Right cardiac atrium (tissue), 5 donors: ENCODE measurements around the gene SYMPK. TPM values are rescaled to one million over a fixed set of nuclear protein-coding genes. Genes with fewer than 3 reads are reported as not detected.

Source experiments
- ATAC-seq, 2 donors: fragments of 200-7000 bp; cut with Tn5 transposase; one replicate each; pipeline versions ENCODE4 v1.8.0 to v1.9.1; 2020; ENCODE audit warnings: moderate library complexity in 2 of 2, mild to moderate bottlenecking in 1 of 2
- DNase-seq, 3 donors: peaks; one replicate each; pipeline ENCODE4 v3.0.0-alpha.2; 2020
- H3K27ac ChIP-seq: one replicate; pipeline ENCODE4 v1.5.1; 2013; ENCODE audit warnings: mild to moderate bottlenecking, low read length, control low read depth, moderate library complexity
- H3K27me3 ChIP-seq: one replicate; pipeline ENCODE4 v1.6.1; 2013; ENCODE audit not compliant: control insufficient read depth, insufficient read depth
- H3K4me1 ChIP-seq: one replicate; pipeline ENCODE4 v1.6.1; 2013; ENCODE audit warnings: low read length; ENCODE audit not compliant: control insufficient read depth, insufficient read depth
- H3K4me3 ChIP-seq: one replicate; pipeline ENCODE4 v1.5.1; 2013; ENCODE audit warnings: low read length, control low read depth
- H3K9me3 ChIP-seq: one replicate; pipeline ENCODE4 v1.6.1; 2013; ENCODE audit warnings: low read length; ENCODE audit not compliant: control insufficient read depth
- WGBS: extraction: QIAGEN DNeasy Blood & Tissue Kit; methylation state at CpG from one replicate; pipeline ENCODE4 v1.1.7; 2013; 5-methylcytosine and 5-hydroxymethylcytosine counted together
- intact Hi-C, 4 donors: fragments of 100-400 bp; cut with DNase I; formaldehyde crosslinking; loops; one replicate each; pipeline versions ENCODE4 v1.11.0 to v1.14.0; 2022 to 2023
- polyA plus RNA-seq: library from polyadenylated mRNA; stranded (reverse); fragments of 200-250 nt; gene quantifications from one replicate; pipeline ENCODE4 v1.2.3, GENCODE V29; 2013
- total RNA-seq, 4 donors: library from RNA; stranded (reverse); fragmentation: NEBNext Ultra II Directional; extraction: Animal tissue kit (Norgen Biotek cat#: 25700); gene quantifications; one replicate each; pipeline ENCODE4 v1.2.1, GENCODE V29; 2021
- donor health status: healthy with polysubstance abuse.
- donor health status: DM: no; HTN: yes; CAD: no.
- donor health status: DM: no; HTN: no; CAD: no.
- donor health status: DM: no; HTN: yes; CAD: no; lungs with severe emphysema.
- donor health status: DM: yes; HTN: yes; CAD: no.

Gene SYMPK
- total and polyA plus RNA-seq, 5 donors = 23.5 to 40.4 (median 33.6) TPM

- no peak for ATAC-seq
- Histone ChIP-seq H3K9me3 (no peaks in the 10 kb centered on the region), H3K4me1 (no peaks in the 10 kb centered on the region), H3K4me3 (no peak overlapping the region), H3K27ac (no peak overlapping the region), H3K27me3 (no peaks in the 10 kb centered on the region)
- intact Hi-C loops = no loop called here
- WGBS = 94% methylated on average over 5 of the region's 5 CpGs
- DNase-seq = no peak
Observed at GRCh38 chr19:45822716-45823115, 40.2 kb downstream of the SYMPK start.

GRCh38 chr19:45821570-45821969, 41.4 kb downstream of the SYMPK start:
- no peak for ATAC-seq
- H3K27ac ChIP-seq = no peak overlapping the region

GRCh38 chr19:45821103-45821521, 41.8 kb downstream of the SYMPK start:
- Histone ChIP-seq H3K27me3 (no peaks in the 10 kb centered on the region), H3K9me3 (no peaks in the 10 kb centered on the region), H3K4me3 (no peak overlapping the region), H3K4me1 (no peaks in the 10 kb centered on the region), H3K27ac (no peak overlapping the region)
- WGBS = 83% methylated on average over 8 of the region's 8 CpGs
- intact Hi-C loops = no loop called here
- DNase-seq (no peak), ATAC-seq (no peak)

More at GRCh38 chr19:45821570-45821969, 41.4 kb downstream of the SYMPK start:
- H3K4me1 ChIP-seq = no peaks in the 10 kb centered on the region
- H3K9me3 ChIP-seq = no peaks in the 10 kb centered on the region
- 91% methylated on average over 10 of the region's 10 CpGs for WGBS
- no peaks in the 10 kb centered on the region for H3K27me3 ChIP-seq
- no peak overlapping the region for H3K4me3 ChIP-seq
- no peak for DNase-seq
- intact Hi-C loops = no loop called here

- WGBS = 63% methylated on average over 20 of the region's 20 CpGs
- H3K9me3 ChIP-seq = no peaks in the 10 kb centered on the region
- H3K4me1 ChIP-seq = no peaks in the 10 kb centered on the region
- H3K27ac ChIP-seq = no peak overlapping the region
- intact Hi-C loops = no loop called here
- DNase-seq (no peak), ATAC-seq (no peak)
- H3K4me3 ChIP-seq = no peak overlapping the region
- H3K27me3 ChIP-seq = no peaks in the 10 kb centered on the region
Observed at GRCh38 chr19:45820413-45821102, 42.4 kb downstream of the SYMPK start.

- Histone ChIP-seq H3K9me3 (no peaks in the 10 kb centered on the region), H3K4me3 (no peak overlapping the region), H3K27me3 (no peaks in the 10 kb centered on the region), H3K4me1 (no peaks in the 10 kb centered on the region), H3K27ac (no peak overlapping the region)
- DNase-seq (no peak), ATAC-seq (no peak)
- intact Hi-C loops = no loop called here
- WGBS = 86% methylated on average over 6 of the region's 6 CpGs
Observed at GRCh38 chr19:45819769-45820168, 43.2 kb downstream of the SYMPK start.

DNA sequence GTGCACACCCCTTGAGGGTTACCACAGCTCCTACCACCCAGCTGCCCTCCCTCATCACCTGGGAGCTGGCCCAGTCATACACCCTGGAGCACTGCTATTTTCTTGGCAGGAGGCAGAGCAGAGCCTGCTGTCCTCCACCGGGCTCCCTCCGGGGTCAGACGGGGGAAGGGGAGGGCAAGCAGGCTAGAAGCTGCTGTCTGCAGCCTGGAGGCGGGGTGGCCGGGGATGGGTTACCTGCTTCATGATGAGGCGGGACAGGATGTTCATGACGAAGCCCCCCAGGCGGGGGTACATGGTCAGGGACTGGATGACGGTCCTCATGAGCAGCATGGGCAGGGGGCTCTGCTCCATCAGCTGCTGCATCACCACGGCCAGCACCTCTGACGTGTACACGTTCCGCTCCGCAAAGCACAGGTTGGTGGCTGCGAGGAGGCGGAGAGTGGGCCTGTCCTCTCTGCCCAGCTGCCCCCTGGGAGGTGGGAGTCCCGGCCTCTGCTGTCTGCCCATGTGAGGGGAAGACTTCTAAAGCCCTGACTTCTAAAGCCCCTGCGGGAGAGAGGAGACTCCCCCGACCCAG, 45.1 kb downstream of the SYMPK start:
- WGBS = 78% methylated on average over 19 of the region's 19 CpGs
- Histone ChIP-seq H3K9me3 (no peaks in the 10 kb centered on the region), H3K27me3 (no peaks in the 10 kb centered on the region), H3K4me3 (no peak overlapping the region), H3K27ac (no peak overlapping the region), H3K4me1 (no peaks in the 10 kb centered on the region)
- DNase-seq (peak in 1 of 3 donors; percentile 66), ATAC-seq (peak; percentile 3 to 7)
- intact Hi-C loops = no loop called here

DNA sequence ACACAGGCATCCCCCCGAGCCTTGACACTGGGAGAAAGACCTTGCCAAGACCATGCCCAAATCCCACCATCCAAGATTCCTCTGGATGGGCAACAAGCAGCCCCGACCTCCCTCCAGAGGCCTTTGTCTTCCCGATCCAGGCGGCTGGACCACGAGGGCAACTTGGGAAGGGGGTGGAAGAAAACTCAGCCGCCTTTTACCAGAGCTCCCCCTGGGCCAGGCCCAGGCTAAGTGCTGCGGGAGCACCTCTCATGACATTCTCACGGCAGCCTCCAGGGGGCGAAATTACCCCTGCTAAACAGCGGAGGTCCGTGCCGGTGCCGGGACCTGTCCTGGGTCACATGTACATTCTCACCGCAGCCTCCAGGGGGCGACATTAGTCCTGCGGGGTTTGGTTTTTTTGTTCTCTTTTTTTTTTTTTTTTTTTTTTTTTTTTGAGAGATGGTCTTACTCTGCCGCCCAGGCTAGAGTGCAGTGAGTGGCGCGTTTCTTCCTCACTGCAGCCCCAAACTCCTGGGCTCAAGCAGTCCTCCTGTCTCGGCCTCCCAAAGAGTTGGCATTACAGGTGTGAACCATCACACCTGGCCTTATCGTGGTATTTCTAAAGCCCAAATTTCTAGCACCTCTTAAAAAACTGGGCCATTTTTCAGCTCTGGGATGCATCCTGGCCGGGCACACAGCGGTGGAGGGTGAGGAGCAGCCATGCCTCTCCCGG, 45.8 kb downstream of the SYMPK start:
- intact Hi-C loops = no loop called here
- no peak overlapping the region for H3K27ac ChIP-seq
- 20% methylated on average over 24 of the region's 24 CpGs for WGBS
- no peaks in the 10 kb centered on the region for H3K9me3 ChIP-seq
- no peaks in the 10 kb centered on the region for H3K4me1 ChIP-seq
- no peaks in the 10 kb centered on the region for H3K27me3 ChIP-seq
- no peak overlapping the region for H3K4me3 ChIP-seq
- peak; percentile 84 to 86 for ATAC-seq
- peak; percentile 93 to 97 (median 97) for DNase-seq

GRCh38 chr19:45816236-45817009, 46.5 kb downstream of the SYMPK start:
- no peaks in the 10 kb centered on the region for H3K4me1 ChIP-seq
- intact Hi-C loops = no loop called here
- H3K4me3 ChIP-seq = no peak overlapping the region
- WGBS = 66% methylated on average over 18 of the region's 18 CpGs
- no peak overlapping the region for H3K27ac ChIP-seq
- ATAC-seq (peak in 1 of 2 donors; percentile 10), DNase-seq (peak in 1 of 3 donors; percentile 56)
- no peaks in the 10 kb centered on the region for H3K27me3 ChIP-seq
- H3K9me3 ChIP-seq = no peaks in the 10 kb centered on the region

- DNase-seq (peak; percentile 35 to 79 (median 69)), ATAC-seq (peak; percentile 12 to 26)
- H3K4me3 ChIP-seq = peak overlapping the region; percentile 61
- no peaks in the 10 kb centered on the region for H3K27me3 ChIP-seq
- WGBS = 7% methylated on average over 44 of the region's 44 CpGs
- H3K27ac ChIP-seq = no peak overlapping the region
- H3K4me1 ChIP-seq = no peaks in the 10 kb centered on the region
- no peaks in the 10 kb centered on the region for H3K9me3 ChIP-seq
- intact Hi-C loops = no loop called here
Observed at GRCh38 chr19:45815481-45816216, 47.3 kb downstream of the SYMPK start.

DNA sequence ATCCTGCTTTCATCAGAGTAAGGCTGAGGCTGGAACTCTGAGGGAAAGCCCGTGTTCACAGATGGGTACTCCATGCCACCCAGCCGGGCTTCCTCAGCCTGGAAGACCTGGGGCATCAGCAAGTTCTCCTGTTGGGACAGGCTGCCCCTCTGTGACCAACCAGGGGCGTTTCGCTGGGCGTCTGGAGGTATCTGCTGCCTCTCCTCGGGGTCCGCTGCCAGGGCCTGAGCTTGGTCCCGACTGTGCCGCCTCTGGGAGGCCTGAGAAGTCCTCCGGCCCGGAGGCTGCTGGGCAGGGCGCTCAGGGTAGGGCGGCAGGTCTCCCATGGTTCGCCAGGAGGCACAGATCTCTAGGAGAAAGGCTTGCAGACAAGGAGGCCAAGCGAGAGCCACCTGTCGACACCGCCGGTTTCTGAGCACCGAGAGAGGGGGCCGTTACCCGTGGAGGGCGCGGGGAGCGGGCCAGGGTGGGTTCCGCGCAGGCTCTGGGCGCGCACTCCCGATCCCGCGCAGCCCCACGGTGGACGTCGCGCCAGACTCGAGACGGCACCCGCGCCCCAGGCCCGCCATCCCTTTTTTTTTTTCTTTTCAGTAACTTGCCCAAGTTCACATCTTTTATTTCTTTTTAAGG, 48.0 kb downstream of the SYMPK start, which contains the start of gene RSPH6A:
RSPH6A (minus strand) TSS at position 458 of the 630 bp plus-strand sequence; CDS start at position 326, 132 bp downstream.
- no peaks in the 10 kb centered on the region for H3K4me1 ChIP-seq
- intact Hi-C loops = no loop called here
- WGBS = 16% methylated on average over 40 of the region's 40 CpGs
- no peaks in the 10 kb centered on the region for H3K27me3 ChIP-seq
- H3K4me3 ChIP-seq = peak within 1 kb of the TSS; percentile 61
- no peaks in the 10 kb centered on the region for H3K9me3 ChIP-seq
- ATAC-seq (no peak), DNase-seq (no peak)
- no peak within 1 kb of the TSS for H3K27ac ChIP-seq
